Peyer's patch (tissue), 4 donors: ENCODE measurements around the gene DCTN3. TPM values are rescaled to one million over a fixed set of nuclear protein-coding genes. Genes with fewer than 3 reads are reported as not detected.

Source experiments
- DNase-seq, 3 donors: peaks; one replicate each; pipeline ENCODE4 v3.0.0-alpha.2; 2017 to 2019
- H3K27ac ChIP-seq, 4 donors: fragments of 200-600 bp; sonication (generic); one replicate each; pipeline ENCODE4 v1.5.1; 2016 to 2019
- H3K27me3 ChIP-seq, 2 donors: fragments of 200-600 bp; sonication (generic); one replicate each; pipeline ENCODE4 v1.5.1; 2019
- H3K36me3 ChIP-seq, 3 donors: fragments of 200-600 bp; sonication (generic); one replicate each; pipeline ENCODE4 v1.5.1; 2016 to 2019
- H3K4me1 ChIP-seq, 4 donors: fragments of 200-600 bp; sonication (generic); one replicate each; pipeline ENCODE4 v1.5.1; 2016 to 2019
- H3K4me3 ChIP-seq, 4 donors: fragments of 200-600 bp; sonication (generic); 1 replicate in 3 of 4; 2 replicates in 1 of 4; pipeline ENCODE4 v1.5.1; 2016 to 2019; ENCODE audit warnings: mild to moderate bottlenecking in 1 of 4
- H3K9me3 ChIP-seq, 4 donors: fragments of 200-600 bp; sonication (generic); one replicate each; pipeline ENCODE4 v1.5.1; 2016 to 2019; ENCODE audit warnings: mild to moderate bottlenecking in 1 of 4
- CTCF ChIP-seq, 6 experiments: fragments of 450-650 bp in 4 of 6; fragments of 200-600 bp in 2 of 6; sonication (generic) in 1 of 6; IDR thresholded peaks; one replicate each; pipeline ENCODE4 v1.5.1; 2017 to 2019; ENCODE audit warnings: antibody characterized with exemption in 6 of 6, mild to moderate bottlenecking in 3 of 6, moderate library complexity in 1 of 6
- POLR2A ChIP-seq, 2 donors: fragments of 450-650 bp; IDR thresholded peaks; one replicate each; pipeline ENCODE4 v1.5.1; 2017; ENCODE audit warnings: antibody characterized with exemption in 2 of 2, mild to moderate bottlenecking in 2 of 2, moderate library complexity in 2 of 2
- small RNA-seq, 2 donors: library from RNA; depleted of rRNA; stranded (forward); fragments of <200 nt; gene quantifications; one replicate each; pipeline ENCODE3, GENCODE V24; 2016
- total RNA-seq, 4 donors: library from RNA; depleted of rRNA; stranded (reverse); fragments of >200 nt; gene quantifications; one replicate each; pipeline ENCODE4 v1.1.0, GENCODE V29; 2016

DCTN3 gene
- total RNA-seq, 4 donors from 2014 or later = 37.4 to 70.1 (median 47.5) TPM

- Histone ChIP-seq H3K9me3 (peaks cover 0 to 4% (median 0%) of the 10 kb centered on the region in 4 donors), H3K4me1 (peaks cover 0 to 15% (median 3%) of the 10 kb centered on the region in 4 donors), H3K27ac (no peak overlapping the region), H3K4me3 (no peak overlapping the region), H3K27me3 (no peaks in the 10 kb centered on the region), H3K36me3 (no peaks in the 10 kb centered on the region)
- no peak for DNase-seq
- TF ChIP-seq POLR2A (IDR thresholded peaks at IDR 0.05) = no peak
Observed at GRCh38 chr9:34566972-34567371, 53.3 kb downstream of the DCTN3 start.

GRCh38 chr9:34566322-34566721 lies 54.0 kb downstream of the DCTN3 start:
- H3K9me3 ChIP-seq = peaks cover 0 to 4% (median 0%) of the 10 kb centered on the region in 4 donors
- no peak overlapping the region for H3K27ac ChIP-seq
- no peak for DNase-seq
- no peak overlapping the region for H3K4me3 ChIP-seq
- peaks cover 0 to 9% (median under 1%) of the 10 kb centered on the region in 4 donors for H3K4me1 ChIP-seq
- H3K36me3 ChIP-seq = no peaks in the 10 kb centered on the region
- no peaks in the 10 kb centered on the region for H3K27me3 ChIP-seq
- no peak for TF ChIP-seq POLR2A (IDR thresholded peaks at IDR 0.05)

- H3K27ac ChIP-seq = no peak overlapping the region
- no peak for DNase-seq
- no peaks in the 10 kb centered on the region for H3K36me3 ChIP-seq
- H3K9me3 ChIP-seq = peaks cover 0 to 4% (median 0%) of the 10 kb centered on the region in 4 donors
- peaks cover 0 to 7% (median 0%) of the 10 kb centered on the region in 4 donors for H3K4me1 ChIP-seq
- no peak for TF ChIP-seq CTCF (IDR thresholded peaks at IDR 0.05)
- no peak for TF ChIP-seq POLR2A (IDR thresholded peaks at IDR 0.05)
- no peaks in the 10 kb centered on the region for H3K27me3 ChIP-seq
- H3K4me3 ChIP-seq = no peak overlapping the region
Observed at GRCh38 chr9:34565856-34566255, 54.4 kb downstream of the DCTN3 start.

GRCh38 chr9:34564617-34565016 lies 55.7 kb downstream of the DCTN3 start:
- TF ChIP-seq POLR2A (IDR thresholded peaks at IDR 0.05) (no peak), CTCF (IDR thresholded peaks at IDR 0.05) (no peak)
- Histone ChIP-seq H3K4me1 (peaks cover 0 to 15% (median 1%) of the 10 kb centered on the region in 4 donors), H3K27ac (no peak overlapping the region), H3K27me3 (no peaks in the 10 kb centered on the region), H3K36me3 (no peaks in the 10 kb centered on the region), H3K4me3 (no peak overlapping the region), H3K9me3 (peaks cover 0 to 4% (median 0%) of the 10 kb centered on the region in 4 donors)
- DNase-seq = no peak

Small RNAs within 50 kb of the gene (small RNA-seq; reads per million reads assigned to genes)
- gene CCL27 = 0 reads per million in 2 donors

Other genes with a start within 250 kb of the DCTN3 start
- gene MYORG, start 243.6 kb downstream of the DCTN3 start, total RNA-seq = 10 to 100 TPM in 3 of 4 donors, 1 to 10 TPM in 1; 7.4 to 97.2 (median 88.3) TPM
- gene FAM219A, start 161.9 kb downstream of the DCTN3 start, total RNA-seq = 10 to 100 TPM in 2 of 4 donors, 1 to 10 TPM in 2; 6.0 to 13.2 (median 9.5) TPM
- gene DNAI1, start 161.7 kb downstream of the DCTN3 start, total RNA-seq = not detected
- gene ENHO, start 97.5 kb downstream of the DCTN3 start, total RNA-seq = 1 to 10 TPM in 2 of 4 donors, not detected in 2; 1.8 to 3.3 TPM
- gene CNTFR, start 30.8 kb downstream of the DCTN3 start, total RNA-seq = 10 to 100 TPM in 3 of 4 donors, 1 to 10 TPM in 1; 1.7 to 24.6 (median 15.6) TPM
- 10 to 100 TPM; 28.9 to 83.5 (median 54.8) TPM for gene RPP25L, start 8.4 kb downstream of the DCTN3 start, total RNA-seq
- gene ARID3C, start 8.6 kb upstream of the DCTN3 start, total RNA-seq = under 1 TPM in 1 of 4 donors, not detected in 3; 0.53 TPM
- 100 to 1,000 TPM in 3 of 4 donors, 10 to 100 TPM in 1; 63.5 to 138 (median 111) TPM for gene SIGMAR1, start 17.3 kb upstream of the DCTN3 start, total RNA-seq
- gene GALT, start 26.2 kb upstream of the DCTN3 start, total RNA-seq = 100 to 1,000 TPM; 111 to 310 (median 185) TPM
- gene IL11RA, start 31.7 kb upstream of the DCTN3 start, total RNA-seq = 10 to 100 TPM; 37.8 to 98.3 (median 58.0) TPM
- not detected for gene CCL27, start 42.2 kb upstream of the DCTN3 start, total RNA-seq
- gene CCL19, start 70.8 kb upstream of the DCTN3 start, total RNA-seq = not detected
- 10 to 100 TPM; 54.7 to 85.2 (median 70.3) TPM for gene CCL21, start 89.6 kb upstream of the DCTN3 start, total RNA-seq